ENCODE data around the gene ADD3. TPM values are rescaled to one million over a fixed set of nuclear protein-coding genes. Genes with fewer than 3 reads are reported as not detected.
A peak's percentile ranks its signal among the peaks of the same experiment; 100 is the strongest.
"Not testable (repeated sequence)": the region's sequence is repeated elsewhere in the genome, so short reads cannot be mapped to it uniquely, and the experiment has no call there.

Gene ADD3
- total RNA-seq, 1 experiment from 2014 or later, result 152 TPM

DNA sequence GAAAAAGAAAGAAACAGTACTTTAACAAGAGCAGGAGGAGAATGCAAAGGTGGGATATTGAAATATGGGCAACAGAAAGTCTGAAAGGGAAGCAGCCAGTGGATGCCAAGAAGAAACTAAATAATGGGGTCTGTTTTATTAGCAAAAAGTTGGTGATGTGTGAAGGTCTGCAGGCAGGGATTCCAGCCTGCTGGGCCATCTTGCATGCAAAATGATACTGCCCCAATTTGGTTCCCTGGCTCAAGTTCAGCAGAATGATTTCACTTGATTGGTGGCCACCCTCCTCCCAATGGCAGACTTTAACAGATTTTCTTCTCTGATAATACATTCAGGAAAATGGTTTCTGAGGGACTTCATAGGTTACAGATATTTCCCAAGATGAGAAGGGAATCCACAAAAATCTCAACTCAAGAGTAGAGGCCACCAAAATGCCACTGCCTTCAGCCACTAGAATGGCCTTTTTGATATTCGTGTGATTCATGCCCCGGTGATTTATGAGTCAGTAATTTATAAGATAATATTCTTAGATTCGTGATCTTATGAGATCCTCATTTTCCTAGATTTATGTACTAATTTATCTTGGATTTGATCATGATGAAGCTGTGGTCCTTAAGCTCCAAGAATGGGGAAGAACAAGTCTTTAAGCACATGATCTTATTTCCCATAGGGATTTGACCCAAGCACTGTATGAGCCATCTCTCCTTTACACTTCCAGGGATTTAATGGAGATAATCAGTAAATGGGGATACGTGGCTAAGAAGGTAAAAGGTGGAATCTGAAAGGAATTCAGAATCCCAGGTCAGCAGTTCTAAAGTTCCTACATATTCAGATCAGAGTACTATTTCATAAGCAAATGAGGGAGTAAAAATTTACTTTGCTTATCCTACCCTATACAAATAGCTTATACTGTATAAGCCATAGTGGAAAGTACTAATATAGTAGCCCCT lies 32.3 kb upstream of the ADD3 start:
- no peak for DNase-seq (ENCODE audit: low read depth)

DNA sequence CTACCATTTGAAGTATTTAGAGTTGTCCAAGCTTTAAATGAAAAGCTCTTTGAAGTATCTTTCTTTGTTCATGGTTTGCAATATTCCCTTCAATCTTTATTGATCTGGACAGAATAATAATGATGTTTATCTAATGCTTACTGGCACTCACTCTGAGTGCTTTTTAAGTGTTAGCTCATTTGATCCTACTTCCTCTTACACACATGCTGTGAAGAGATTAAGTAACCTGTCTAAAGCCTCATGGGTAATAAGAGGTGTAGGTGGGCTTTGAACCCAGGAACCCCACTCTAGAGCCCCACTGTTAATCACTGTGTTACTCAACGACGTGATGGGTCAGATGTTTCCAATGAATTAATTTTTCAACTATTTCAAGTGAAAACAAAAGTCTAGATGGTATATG lies 31.1 kb upstream of the ADD3 start:
- no peak for DNase-seq (ENCODE audit: low read depth)

DNA sequence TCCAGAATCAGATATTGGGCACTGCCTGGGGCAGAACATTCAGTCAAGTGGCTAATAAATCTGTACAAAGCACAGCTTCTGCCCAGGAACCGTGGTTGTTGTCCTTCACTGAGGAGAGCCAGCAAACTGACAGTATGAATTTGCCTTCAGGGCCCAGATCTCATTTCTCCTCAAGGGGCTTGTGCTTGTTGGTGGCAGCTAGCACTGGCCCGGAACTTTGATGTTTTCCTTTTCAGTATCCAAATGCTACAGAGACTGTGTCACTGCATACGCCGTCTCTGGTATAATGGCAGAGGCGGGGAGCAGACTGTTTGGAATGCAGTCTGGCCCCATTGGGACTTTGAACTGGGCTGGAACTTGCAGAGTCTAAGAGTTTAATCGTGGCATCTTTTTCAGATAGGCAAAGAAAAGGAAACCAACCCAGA lies 30.4 kb upstream of the ADD3 start:
- DNase-seq (ENCODE audit: low read depth), result peak; percentile 66

DNA sequence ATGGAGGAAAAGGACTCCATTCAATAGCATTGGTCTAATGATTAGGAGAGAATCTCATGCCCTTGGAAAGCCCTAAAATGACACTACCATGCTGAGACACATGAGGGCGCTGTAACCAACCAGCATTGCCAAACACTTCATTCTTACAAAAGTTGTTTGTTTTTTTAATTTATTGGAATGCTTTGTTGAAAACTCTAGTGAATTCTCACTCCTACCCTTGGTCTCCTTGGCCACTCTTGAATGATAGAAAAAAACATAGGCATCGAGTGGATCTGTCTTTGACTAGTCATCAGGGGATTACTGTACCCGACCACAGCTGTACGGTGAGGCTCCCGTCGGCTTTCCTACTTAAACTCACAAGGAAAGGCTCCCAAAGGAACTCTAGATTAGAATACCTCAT lies 29.3 kb upstream of the ADD3 start:
- DNase-seq (ENCODE audit: low read depth), result peak; percentile 51

DNA sequence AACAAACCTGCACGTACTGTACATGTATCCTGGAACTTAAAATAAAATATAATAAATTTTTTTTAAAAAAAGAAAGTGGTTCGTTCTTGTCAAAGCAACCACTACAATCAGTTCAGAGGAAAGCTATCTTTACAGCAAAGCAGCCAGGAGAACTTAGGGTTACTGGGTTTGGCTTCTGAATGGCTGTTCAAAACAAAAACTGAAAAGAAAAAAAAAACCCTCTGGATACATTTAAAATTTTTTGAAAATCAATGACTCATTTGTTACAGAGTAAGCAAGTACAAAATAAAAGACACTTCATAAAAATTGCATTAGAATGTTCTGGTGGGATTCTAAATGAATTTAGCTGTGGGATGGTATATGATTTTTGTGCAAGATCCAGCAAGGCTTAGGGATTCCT lies 28.6 kb upstream of the ADD3 start:
- DNase-seq (ENCODE audit: low read depth), result no peak

DNA sequence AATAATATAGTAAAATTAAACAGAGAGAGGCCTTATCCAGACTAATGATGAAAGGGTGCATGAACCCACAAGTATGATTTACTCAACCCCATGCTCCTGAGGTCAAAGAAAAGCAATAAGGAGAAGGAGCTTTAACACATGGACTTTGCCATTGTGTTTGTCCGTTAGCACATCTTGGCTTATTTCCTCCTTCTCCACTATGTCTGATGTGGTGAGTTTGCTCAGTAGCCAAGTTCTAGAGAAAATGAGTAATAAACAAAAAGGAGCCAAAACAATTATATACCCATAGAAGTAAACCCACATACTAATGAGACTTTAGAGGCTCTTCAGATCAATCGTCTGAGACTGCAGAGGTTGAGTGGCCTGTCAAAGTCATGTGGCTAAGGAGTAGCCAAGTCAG lies 26.1 kb upstream of the ADD3 start:
- no peak for DNase-seq (ENCODE audit: low read depth)

DNA sequence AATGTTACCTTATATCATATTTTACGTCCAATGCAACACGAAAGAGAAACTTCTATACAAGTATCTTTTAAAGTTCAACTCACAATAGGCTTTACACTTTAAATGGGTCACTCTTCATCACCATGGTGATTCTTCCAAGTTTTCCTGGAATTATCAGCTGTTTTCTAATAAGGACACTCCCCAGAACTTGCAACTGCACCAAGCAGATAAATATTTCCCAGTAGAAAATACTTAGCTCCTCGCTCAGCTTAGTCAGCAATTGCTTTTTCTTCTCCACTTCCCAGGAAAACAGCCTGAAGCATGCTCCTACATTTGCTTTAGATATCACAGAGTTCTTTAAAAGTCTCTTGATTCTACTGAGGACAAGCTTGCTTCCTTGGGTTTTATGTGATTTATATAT lies 25.7 kb upstream of the ADD3 start:
- no peak for DNase-seq (ENCODE audit: low read depth)

DNA sequence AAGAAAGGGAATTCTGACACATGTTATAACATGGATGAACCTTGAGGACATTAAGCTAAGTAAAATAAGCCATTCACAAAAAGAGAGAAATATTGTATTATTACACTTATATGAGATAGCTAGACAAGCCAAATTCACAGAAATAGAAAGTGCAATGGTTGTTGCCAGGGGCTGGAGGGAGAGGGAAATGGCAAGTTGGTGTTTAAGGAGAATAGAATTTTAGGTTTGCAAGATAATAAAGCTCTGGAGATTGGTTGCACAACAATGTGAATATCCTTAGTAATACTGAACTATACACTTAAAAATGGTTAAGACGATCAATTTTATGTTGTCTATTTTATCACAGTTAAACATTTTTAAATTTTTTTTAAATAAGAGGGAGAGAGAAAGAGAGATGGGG lies 25.0 kb upstream of the ADD3 start:
- no peak for DNase-seq (ENCODE audit: low read depth)

DNA sequence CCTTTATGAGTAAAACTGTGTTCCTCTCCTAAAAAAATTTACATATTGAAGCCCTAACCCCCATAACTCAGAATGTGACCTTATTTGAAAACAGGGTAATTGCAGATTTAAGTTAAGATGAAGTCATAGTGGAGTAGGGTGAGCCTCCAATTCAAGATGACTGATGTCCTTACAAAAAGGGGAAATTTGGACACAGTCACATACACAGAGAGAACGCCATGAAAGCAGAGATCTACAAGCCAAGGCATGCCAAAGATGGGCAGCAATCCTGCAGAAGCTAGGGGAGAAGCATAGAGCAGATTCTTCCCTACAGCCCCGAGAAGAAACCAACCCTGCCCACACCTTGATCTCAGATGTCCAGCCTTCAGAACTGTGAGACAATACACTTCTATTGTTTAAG lies 23.8 kb upstream of the ADD3 start:
- DNase-seq (ENCODE audit: low read depth), result no peak

DNA sequence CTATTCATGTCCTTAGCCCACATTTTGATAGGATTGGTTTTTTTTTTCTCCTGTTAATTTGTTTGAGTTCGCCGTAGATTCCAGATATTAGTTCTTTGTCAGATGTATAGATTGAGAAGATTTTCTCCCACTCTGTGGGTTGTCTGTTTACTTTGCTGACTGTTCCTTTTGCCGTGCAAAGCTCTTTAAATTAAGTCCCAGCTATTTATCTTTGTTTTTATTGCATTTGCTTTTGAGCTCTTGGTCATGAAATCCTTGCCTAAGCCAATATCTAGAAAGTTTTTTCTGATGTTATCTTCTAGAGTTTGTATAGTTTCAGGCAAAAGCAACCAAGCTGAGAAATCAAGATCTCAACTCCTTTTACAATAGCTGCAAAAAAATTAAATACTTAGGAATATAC lies 22.0 kb upstream of the ADD3 start:
- DNase-seq (ENCODE audit: low read depth), result not testable (repeated sequence)

DNA sequence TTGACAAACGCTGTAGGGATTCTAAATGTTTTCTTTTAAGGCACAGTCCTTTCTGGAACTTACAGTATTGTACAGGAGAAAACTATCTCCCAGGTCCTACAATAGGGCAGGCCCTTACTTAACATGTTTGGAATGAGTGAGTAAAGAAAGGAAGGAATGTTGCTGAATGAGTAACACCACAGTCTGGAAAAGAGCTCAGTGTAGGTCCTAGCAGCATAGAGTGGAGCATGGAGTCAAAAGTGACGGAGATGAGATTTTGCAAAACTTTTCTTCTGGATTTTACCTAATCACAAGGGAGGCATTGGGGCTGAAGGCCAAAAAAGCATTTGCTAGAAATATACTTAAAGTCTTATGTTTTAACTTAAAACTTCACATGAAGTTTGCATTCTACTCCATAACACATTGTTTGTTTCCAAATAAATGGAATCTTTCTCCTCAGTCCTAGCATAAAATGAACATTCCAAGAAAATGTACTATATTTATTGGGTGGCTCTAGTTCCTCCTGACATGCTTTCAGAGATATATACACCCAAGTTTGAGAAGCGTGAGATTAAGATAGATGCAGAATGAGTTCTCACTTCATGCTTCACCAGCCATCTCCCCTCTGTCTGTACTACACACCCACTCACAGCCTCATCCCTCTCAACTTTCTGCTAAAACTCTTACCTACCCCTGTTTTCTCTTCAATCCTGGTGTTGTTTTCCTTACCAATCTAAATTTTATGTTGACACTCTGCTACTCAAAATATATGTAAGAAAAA lies 20.2 kb upstream of the ADD3 start:
- peak; percentile 55 for DNase-seq (ENCODE audit: low read depth)

DNA sequence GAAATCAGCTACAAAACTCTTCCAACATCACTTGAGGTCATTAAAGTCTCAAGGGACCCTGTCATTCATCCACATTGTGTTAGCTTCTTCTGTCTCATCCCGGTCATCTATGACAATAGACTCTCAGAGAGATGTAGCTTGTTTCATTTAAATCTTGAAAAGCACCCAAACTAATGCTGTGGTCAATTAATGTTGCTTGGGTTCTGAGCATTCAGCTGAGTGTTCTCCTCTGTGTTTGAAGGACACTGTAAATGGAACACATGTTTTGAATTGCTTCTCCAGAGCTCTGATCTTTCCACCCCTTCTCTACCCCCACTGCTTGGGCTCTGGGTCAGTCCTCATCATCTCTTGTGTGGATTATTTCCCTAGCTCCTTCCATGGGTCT lies 19.6 kb upstream of the ADD3 start:
- DNase-seq (ENCODE audit: low read depth), result no peak

DNA sequence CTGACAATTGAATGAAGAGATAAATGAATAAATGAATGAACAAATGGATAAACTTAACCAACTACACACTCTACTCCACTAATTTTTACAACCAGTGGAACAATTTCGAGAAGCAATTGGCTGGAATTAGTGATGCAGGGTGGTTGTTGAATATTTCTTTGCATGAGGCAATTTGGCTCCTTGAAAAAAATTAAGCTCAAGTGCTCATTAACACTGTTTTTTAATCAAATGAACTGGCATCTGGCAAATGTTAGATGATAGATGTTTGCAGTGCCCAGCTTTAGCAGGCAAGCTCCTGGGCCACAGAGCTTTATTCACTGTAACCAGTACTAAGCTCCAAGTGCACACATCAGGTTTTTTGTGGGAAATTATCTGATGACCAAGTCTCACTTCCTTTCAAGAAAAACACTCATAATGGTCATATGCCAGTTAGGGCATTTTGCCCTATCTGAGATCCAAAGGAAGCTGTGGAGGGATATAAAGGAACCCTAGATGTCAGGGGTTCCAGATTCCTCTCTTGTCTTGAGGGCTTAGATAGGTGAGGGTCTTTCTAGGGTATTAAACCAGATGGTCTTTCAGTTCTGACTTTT lies 16.4 kb upstream of the ADD3 start:
- no peak for DNase-seq (ENCODE audit: low read depth)

DNA sequence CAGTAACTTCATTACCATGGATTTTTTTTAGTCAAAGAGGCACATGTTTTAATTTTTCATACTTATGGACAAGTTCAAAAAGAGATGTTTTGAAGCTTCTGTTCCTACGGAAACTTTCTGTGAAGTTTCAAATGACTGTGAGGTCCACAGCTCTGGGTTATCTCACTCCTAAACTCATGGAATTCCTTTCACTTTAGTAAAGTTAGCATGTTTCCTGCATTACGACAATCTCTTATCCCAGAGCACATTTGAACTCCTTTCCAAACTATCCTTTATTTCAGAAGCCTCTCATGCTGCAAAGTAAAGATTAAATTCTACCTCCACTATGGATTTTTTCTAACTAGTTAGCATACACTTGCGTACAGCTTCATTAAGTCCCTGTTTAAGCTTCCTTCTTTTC lies 15.3 kb upstream of the ADD3 start:
- DNase-seq (ENCODE audit: low read depth), result no peak

DNA sequence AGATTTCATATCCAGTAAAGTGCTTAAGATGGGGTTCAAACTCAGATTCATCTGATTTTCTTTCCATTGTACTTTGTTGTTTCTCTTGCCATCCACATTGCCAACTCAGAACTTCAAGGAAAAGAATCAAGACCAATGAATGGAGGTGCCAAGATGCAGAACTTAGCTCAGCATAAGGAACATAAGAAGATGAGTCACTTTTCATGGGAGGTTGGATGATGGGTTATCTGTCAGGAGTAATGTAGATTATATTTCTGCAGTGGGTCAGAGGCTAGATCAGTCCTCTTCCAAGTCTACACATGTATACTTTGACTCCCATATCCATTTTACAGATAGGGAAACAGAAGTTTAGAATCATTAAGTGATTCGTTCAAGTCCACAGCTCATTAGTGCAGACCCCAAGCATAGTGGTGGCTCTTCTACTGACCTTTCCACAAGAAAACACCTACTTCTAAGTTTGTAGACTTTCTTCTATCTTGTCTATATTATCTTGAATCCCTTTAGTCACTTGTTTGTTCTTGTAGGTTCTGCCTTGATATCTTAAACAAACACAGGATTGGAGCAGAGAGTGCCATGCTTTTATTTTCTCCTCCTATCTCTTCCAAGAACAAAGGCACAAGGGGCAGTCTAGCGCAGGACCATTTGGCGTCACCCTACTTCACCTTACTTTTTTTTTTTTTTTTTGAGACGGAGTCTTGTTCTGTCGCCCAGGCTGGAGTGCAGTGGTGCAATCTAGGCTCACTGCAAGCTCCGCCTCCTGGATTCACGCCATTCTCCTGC lies 14.0 kb upstream of the ADD3 start:
- DNase-seq (ENCODE audit: low read depth), result no peak

DNA sequence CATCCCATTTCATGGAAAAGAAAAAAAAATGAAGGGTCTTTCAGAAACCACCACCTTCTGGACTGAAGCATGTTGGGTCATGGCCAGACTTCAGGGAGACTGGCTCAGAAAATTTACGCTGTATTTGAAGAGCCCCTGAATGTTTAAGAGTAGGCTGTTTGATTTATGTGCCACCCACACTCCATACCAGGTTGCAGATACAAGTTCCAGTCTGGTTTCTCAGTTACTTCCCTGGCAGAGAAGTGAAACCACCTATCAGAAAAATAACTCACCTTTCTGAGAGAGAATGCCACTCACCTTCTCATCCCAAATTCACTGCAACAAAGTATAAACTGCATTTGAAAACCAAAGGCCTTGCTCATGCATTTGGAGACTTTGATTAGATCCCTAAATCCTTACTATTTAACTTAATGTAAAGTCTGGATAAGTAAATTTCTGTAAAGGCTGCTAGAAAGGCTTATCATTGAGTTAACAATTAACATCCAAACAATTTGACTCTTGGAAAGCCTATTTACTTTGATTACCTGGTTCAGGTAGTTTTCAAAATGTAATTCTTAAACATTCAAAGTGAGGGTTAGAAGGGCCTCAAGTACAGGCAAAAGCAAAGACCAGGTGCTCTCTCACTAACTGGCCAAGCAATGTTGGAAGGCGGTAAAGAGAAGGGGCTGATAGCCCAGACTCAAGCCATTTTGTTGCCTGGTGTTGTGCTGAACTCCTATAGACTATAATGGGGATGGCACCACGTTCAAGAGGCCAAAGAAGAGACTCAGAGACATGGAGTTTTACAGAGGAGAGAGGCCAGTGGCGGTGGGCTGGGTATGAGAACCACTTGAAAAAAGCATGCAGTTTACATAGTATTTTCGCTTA lies 12.8 kb upstream of the ADD3 start:
- no peak for DNase-seq (ENCODE audit: low read depth)

DNA sequence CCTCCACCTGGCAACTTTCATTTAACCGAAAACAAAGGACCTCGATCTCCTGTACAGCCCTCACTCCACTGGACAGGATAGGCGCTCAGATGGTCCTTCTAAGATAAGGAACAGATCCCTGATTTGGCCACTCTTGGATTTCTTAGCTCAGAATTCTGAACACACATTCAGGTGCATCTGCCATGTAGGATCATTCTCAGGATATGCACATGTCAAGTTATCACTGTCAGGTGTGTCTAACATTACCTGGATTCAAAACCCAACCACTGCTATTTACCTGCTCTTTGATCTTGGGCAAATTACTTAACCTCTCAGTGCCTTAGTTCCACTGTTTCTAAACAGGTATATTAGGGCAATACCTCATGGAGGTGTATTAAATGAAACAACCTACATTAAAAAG lies 12.2 kb upstream of the ADD3 start:
- no peak for DNase-seq (ENCODE audit: low read depth)

DNA sequence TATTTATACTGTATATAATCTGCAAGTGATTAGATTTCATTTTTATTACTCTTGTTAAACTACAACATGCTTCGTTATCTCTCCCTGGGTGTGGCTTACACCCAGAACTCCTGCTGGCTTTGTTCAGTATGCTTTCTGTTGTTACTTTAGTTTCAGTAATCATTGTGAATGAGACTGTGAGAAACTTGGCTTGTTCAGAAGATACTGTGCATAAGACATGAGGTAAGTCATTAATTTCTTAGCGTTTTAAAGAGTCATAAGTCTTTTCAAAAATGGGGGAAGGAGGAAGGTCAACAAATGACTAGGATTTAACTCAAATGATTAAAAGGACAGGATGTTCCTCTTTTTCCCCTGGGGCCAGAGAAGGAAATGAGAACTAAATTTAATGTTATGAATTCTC lies 11.6 kb upstream of the ADD3 start:
- DNase-seq (ENCODE audit: low read depth), result no peak

DNA sequence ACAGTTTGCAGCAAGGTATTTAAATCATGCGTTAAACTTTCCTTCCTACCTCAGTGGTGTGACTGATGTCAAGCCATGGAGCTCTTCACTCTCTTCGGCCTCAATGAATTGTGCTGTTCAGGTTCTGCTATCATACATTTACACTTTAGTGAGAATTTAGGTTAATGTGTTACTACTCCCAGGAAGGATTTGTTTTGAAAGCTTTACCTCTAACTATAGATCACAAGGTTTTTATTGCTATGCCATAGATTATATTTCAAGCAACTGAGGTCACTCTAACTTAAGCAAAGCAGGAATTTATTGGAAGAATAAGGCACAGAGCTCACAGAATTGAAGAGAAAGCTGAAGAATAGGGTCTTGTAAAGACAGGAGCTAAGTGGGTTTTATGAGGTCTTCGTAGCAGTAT lies 11.0 kb upstream of the ADD3 start:
- no peak for DNase-seq (ENCODE audit: low read depth)

DNA sequence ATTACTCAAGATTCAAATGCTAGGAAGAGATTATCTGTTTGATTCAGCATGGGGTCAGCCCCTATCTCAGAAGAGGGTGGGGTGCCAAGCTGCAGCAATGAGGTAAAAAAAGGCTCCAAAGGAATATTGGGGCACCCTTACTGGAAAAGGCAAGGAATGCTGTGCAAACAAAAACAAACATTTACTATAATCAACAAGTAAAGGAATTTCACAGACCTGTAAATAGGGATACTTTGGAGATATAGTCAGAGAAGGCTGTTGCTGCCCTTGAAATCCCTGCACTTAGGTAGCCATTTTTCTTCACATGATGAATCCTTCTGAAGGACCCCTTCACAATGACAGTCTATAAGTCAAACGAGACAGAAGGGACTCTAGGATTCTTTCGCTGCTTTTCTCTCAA lies 10.6 kb upstream of the ADD3 start:
- DNase-seq (ENCODE audit: low read depth), result no peak

DNA sequence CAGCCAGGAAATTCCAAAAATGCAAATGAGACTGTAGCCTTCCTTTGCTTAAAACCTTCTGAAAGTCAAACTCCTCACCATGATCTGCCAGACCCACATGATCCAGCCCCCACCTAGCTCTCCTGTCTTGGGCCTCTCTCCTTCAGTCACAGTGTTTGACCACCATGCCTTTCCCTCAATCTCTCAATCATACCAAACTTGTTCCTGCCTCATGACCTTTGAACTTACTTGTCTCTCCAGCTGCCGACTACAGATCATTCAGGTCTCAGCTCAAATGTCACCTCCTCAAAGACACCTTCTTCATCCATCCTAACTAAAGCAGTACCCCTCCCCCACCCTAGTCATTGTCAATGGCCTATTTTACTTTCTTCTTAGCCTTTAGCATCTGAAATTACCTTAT lies 9.3 kb upstream of the ADD3 start:
- DNase-seq (ENCODE audit: low read depth), result no peak

Data from M059J (cell line).